ENCODE measurements around the gene ELFN1.

Gene ELFN1

DNA sequence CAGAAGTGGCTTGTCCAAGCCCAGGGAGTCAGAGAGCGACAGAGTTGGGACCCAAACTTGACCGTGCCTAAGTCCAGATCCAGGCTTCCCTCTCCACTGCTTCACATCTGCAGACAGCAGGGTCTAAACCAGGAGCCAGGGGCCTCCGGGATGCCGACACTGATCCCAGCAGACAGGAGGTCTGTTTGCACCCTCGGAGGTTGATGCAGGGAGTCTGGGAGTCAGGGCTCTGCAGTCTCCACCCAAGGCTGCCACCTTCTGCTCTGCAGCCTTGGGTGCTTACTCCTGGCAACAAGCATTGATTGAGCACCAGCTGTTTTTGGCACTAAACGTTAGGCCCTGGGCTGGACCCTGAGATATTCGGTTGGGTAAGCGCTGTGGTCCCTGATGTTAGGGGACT is 21.0 kb downstream of the ELFN1 start:
- Mint-ChIP-seq H3K27me3 (no peaks in the 10 kb centered on the region), H3K27ac (no peak overlapping the region), H3K4me3 (no peak overlapping the region), H3K4me1 (no peaks in the 10 kb centered on the region), H3K9me3 (peaks cover 5 to 18% of the 10 kb centered on the region in 2 donors)
- DNase-seq (peak in 1 of 2 donors; percentile 2), ATAC-seq (no peak)

- ATAC-seq: no peak
Observed at GRCh38 chr7:1691601-1692514, 21.8 kb downstream of the ELFN1 start.

GRCh38 chr7:1692515-1693418 is 22.7 kb downstream of the ELFN1 start:
- no peak for ATAC-seq

More at GRCh38 chr7:1691601-1692514, 21.8 kb downstream of the ELFN1 start:
- DNase-seq: peak in 1 of 2 donors; percentile 7
- Mint-ChIP-seq H3K4me3 (no peak overlapping the region), H3K27ac (no peak overlapping the region), H3K9me3 (peaks cover 5 to 10% of the 10 kb centered on the region in 2 donors), H3K27me3 (no peaks in the 10 kb centered on the region), H3K4me1 (no peaks in the 10 kb centered on the region)

DNA sequence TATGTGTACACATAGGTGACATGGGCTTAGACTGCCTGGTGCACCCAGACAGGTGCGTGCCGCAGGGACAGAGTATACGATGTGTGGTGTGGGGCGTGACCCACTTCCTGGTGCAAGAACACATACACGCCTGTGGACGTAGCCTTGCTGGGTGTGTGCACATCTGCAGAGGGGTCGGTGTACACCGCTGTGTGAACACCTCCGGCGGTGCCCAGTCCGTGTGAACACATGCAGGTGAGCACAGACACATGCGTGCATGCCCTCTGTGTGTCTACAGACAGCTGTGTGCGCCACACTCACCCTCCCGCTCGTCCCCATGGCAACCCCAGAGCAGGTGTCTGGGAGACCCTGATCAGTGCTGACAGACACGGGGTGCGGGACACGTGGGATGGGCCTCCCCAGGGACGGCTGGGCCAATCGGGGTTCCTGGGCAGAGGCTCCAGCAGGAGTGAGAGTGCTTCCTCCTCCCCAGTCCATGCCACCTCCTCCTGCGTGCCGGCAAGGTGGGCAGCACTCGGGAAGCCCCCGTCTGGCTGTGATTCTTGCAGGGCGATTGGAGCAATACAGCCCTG is 23.4 kb downstream of the ELFN1 start:
- Mint-ChIP-seq H3K9me3 (peaks cover 5 to 9% of the 10 kb centered on the region in 2 donors), H3K4me1 (no peaks in the 10 kb centered on the region), H3K4me3 (no peak overlapping the region), H3K27ac (no peak overlapping the region), H3K27me3 (no peaks in the 10 kb centered on the region)
- ATAC-seq (no peak), DNase-seq (peak in 1 of 2 donors; percentile 7)

More at GRCh38 chr7:1692515-1693418, 22.7 kb downstream of the ELFN1 start:
- no peak overlapping the region for H3K27ac Mint-ChIP-seq
- no peaks in the 10 kb centered on the region for H3K27me3 Mint-ChIP-seq
- H3K9me3 Mint-ChIP-seq: peaks cover 5 to 9% of the 10 kb centered on the region in 2 donors
- no peak overlapping the region for H3K4me3 Mint-ChIP-seq
- peak in 1 of 2 donors; percentile 6 for DNase-seq
- no peaks in the 10 kb centered on the region for H3K4me1 Mint-ChIP-seq

GRCh38 chr7:1693991-1694524 is 24.0 kb downstream of the ELFN1 start:
- ATAC-seq: no peak
- no peaks in the 10 kb centered on the region for H3K27me3 Mint-ChIP-seq
- peaks cover 1 to 9% of the 10 kb centered on the region in 2 donors for H3K9me3 Mint-ChIP-seq
- H3K4me3 Mint-ChIP-seq: no peak overlapping the region
- H3K4me1 Mint-ChIP-seq: no peaks in the 10 kb centered on the region
- DNase-seq: no peak
- H3K27ac Mint-ChIP-seq: no peak overlapping the region

GRCh38 chr7:1694611-1695511 is 24.8 kb downstream of the ELFN1 start:
- Mint-ChIP-seq H3K4me1 (no peaks in the 10 kb centered on the region), H3K27ac (no peak overlapping the region), H3K27me3 (no peaks in the 10 kb centered on the region), H3K4me3 (no peak overlapping the region), H3K9me3 (peaks cover 0 to 5% of the 10 kb centered on the region in 2 donors)
- DNase-seq: peak in 1 of 2 donors; percentile 4
- ATAC-seq: no peak

GRCh38 chr7:1695800-1696454 is 25.9 kb downstream of the ELFN1 start:
- Mint-ChIP-seq H3K9me3 (no peaks in the 10 kb centered on the region), H3K4me3 (no peak overlapping the region), H3K4me1 (no peaks in the 10 kb centered on the region), H3K27me3 (no peaks in the 10 kb centered on the region), H3K27ac (no peak overlapping the region)
- DNase-seq: peak in 1 of 2 donors; percentile 3
- ATAC-seq: no peak

- Mint-ChIP-seq H3K4me1 (no peaks in the 10 kb centered on the region), H3K4me3 (no peak overlapping the region), H3K27me3 (no peaks in the 10 kb centered on the region), H3K9me3 (no peaks in the 10 kb centered on the region), H3K27ac (no peak overlapping the region)
- ATAC-seq: no peak
- DNase-seq: peak in 1 of 2 donors; percentile 7
Observed at GRCh38 chr7:1696671-1697498, 26.8 kb downstream of the ELFN1 start.

DNA sequence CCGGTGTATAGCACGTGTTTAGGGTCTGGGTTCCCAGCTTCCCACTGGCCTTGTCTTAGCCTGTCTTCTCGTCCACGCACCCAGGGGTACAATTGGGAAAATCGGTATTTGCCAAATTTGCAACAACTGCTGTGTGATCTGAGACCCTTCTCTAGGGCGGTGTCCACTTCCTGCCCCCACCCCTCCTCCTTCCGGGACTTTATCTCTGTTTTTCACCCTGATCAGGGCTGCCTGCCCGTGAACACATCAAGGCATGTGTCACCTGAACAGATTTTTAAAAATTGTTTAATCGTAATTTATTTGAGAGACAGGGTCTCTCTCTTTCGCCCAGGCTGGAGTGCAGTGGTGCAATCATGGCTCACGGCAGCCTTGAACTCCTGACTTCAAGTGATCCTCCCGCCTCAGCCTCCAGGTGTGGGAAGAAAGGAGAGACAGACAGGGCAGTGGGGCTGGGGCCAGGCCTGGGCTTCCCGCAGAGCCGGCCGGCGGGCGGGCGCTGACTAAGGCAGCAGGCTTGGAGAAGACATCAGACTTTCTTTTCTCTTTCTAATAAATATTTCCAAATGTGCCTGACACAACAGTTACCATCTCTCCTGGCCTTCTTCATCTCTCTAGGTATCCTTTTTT is 27.5 kb downstream of the ELFN1 start:
- Mint-ChIP-seq H3K4me1 (no peaks in the 10 kb centered on the region), H3K9me3 (peaks cover under 1 to 1% of the 10 kb centered on the region in 2 donors), H3K27me3 (no peaks in the 10 kb centered on the region), H3K27ac (peak overlapping the region in 1 of 2 donors; percentile 3), H3K4me3 (no peak overlapping the region)
- DNase-seq (no peak), ATAC-seq (no peak)

DNA sequence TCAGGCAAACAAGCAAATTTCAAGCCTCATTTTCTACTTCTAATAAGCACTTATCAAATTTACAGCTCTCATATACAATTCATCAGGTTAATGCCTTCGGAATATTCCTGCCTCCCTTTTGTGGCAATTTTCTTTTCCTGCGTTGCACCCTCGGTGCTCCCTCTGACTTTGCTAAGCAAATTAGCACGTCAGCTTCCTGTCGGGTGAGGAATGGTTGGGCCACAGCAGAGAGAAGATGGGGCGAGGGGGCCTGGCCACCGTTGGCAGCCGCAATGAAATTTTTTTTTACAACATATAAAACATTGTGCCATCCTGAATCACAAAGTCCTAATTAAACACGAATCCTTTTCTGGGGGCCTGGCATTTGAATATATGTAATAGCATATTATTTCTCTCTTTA is 28.1 kb downstream of the ELFN1 start:
- H3K27me3 Mint-ChIP-seq: peaks cover 4% of the 10 kb centered on the region
- H3K4me1 Mint-ChIP-seq: no peaks in the 10 kb centered on the region
- ATAC-seq: no peak
- peaks cover 6 to 7% of the 10 kb centered on the region in 2 donors for H3K9me3 Mint-ChIP-seq
- H3K4me3 Mint-ChIP-seq: no peak overlapping the region
- no peak for DNase-seq
- no peak overlapping the region for H3K27ac Mint-ChIP-seq

DNA sequence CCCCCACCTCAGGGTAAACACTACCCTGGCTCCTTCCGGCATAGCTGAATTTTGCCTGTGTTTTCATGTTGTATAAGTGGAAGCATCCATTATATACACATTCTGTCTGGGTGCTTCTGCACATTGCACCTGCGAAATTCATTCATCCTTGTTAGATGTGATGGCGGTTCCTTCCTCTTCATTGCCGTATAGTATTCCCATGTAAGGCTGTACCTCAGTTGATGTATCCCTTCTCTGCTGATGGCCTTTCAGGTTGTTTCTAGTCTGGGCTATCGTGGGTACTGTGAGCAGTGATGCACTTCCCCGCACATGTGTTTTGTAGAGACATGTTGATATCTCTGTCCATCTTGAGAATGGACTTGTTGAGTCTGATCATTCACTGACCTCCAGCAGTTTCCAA is 28.9 kb downstream of the ELFN1 start:
- Mint-ChIP-seq H3K27ac (no peak overlapping the region), H3K4me1 (no peaks in the 10 kb centered on the region), H3K9me3 (peaks cover 8 to 10% of the 10 kb centered on the region in 2 donors), H3K27me3 (peaks cover 9% of the 10 kb centered on the region), H3K4me3 (no peak overlapping the region)
- no peak for ATAC-seq
- peak in 1 of 2 donors; percentile 2 for DNase-seq

DNA sequence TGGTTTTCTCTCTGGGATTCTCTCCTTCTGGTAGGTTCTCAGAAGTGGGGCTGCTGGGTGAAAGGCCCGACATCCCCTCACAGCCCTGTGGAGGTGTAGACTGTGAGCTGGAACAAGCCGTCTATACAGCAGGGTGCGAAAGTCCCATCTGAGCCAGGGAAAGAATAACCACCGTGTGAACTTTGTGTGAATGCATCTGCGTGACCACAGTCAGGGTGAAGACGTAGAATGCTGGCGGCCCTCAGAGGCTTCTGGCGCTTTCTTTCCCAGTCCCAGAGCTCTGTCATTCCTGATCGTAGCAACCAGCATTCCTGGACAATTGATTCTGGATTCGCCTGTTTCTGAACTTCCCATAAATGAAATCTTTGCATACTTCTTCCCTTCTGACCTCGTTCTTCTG is 30.0 kb downstream of the ELFN1 start:
- no peak for ATAC-seq

More for the DNA sequence above, 30.0 kb downstream of the ELFN1 start:
- Mint-ChIP-seq H3K27me3 (peaks cover 18% of the 10 kb centered on the region), H3K4me3 (no peak overlapping the region), H3K9me3 (peaks cover 8 to 10% of the 10 kb centered on the region in 2 donors), H3K4me1 (no peaks in the 10 kb centered on the region), H3K27ac (no peak overlapping the region)
- DNase-seq: peak in 1 of 2 donors; percentile 2
